ENCODE measurements around the gene ANKRD23. TPM values are rescaled to one million over a fixed set of nuclear protein-coding genes. Genes with fewer than 3 reads are reported as not detected.
A peak's percentile ranks its signal among the peaks of the same experiment; 100 is the strongest.

The ANKRD23 gene
- total and polyA plus RNA-seq, 2 of the 13 experiments (the other 11 are each of a cell fraction or from before 2014, with no cell fraction given): 1.5 to 1.6 TPM

DNA sequence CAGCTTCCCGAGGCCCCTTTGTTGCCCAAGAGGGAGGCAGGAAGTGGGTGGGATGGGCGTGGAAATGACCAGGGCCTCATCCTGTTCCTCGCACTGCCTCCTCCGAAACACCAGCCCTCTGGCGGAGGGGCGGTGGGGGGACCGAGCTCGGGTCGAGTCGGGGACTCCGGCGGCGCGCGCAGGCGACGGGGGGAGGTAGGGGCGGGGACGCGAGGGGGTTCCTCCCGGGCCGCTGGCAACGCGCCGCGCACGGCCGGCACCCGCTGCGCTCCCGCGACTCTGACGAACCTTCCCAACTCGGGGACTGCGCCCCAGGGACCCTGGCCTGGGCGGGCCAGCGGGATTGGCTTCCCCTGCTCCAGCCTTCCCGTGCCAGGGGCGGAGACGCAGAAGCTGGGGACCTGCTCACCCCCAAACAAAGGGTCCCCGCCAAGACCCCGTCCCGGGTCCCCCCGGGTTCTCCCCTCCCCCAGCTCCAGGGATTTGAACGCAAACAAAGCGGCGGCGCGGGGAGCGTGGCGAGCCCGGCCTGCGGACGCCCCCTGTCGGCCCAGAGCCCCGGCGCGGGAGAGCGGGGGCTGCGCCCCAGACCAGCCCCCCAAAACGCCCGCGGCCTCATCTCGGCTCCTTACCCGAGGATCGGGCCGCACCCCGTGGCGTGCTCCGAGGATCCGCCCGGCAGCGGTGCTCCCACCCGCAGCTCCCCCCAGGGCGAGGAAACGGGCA, 24.9 kb upstream of the ANKRD23 start (continued):
- TF ChIP-seq WIZ (CRISPR knock-in tag; IDR thresholded peaks at IDR 0.05) (no peak), ZNF672 (CRISPR knock-in tag; IDR thresholded peaks at IDR 0.05) (no peak; the same call in 1 of the 2 replicates), RFX3 (CRISPR knock-in tag; IDR thresholded peaks at IDR 0.05) (no peak), FOXA1 (IDR thresholded peaks at IDR 0.05) (no peak), FOXA1 (CRISPR knock-in tag; IDR thresholded peaks at IDR 0.05) (peak; percentile 29; the same call in 1 of the 2 replicates), DZIP1 (CRISPR knock-in tag; IDR thresholded peaks at IDR 0.05) (no peak; the same call in 1 of the 2 replicates), ZNF691 (CRISPR knock-in tag; IDR thresholded peaks at IDR 0.05; ENCODE audit: borderline replicate concordance, low read depth) (peak; percentile 89), DRAP1 (CRISPR knock-in tag; IDR thresholded peaks at IDR 0.05) (peak; percentile 89), ZNF629 (CRISPR knock-in tag; conservative IDR thresholded peaks at IDR 0.05) (no peak; the same call in 1 of the 2 replicates), SMAD9 (CRISPR knock-in tag; IDR thresholded peaks at IDR 0.05) (no peak), KDM6A (CRISPR knock-in tag; IDR thresholded peaks at IDR 0.05; ENCODE audit: low read depth) (peak; percentile 43; the same call in 1 of the 2 replicates), KDM3A (CRISPR knock-in tag; IDR thresholded peaks at IDR 0.05; ENCODE audit: low read depth) (no peak), HNF4A (CRISPR knock-in tag; IDR thresholded peaks at IDR 0.05) (peak; percentile 53; the same call in 1 of the 2 replicates), ZNF839 (CRISPR knock-in tag; IDR thresholded peaks at IDR 0.05; ENCODE audit: borderline replicate concordance) (no peak), KDM1A (CRISPR knock-in tag; IDR thresholded peaks at IDR 0.05) (no peak)
- TF ChIP-seq, protein P1, sequence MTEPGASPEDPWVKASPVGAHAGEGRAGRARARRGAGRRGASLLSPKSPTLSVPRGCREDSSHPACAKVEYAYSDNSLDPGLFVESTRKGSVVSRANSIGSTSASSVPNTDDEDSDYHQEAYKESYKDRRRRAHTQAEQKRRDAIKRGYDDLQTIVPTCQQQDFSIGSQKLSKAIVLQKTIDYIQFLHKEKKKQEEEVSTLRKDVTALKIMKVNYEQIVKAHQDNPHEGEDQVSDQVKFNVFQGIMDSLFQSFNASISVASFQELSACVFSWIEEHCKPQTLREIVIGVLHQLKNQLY (CRISPR knock-in tag; IDR thresholded peaks at IDR 0.05): peak; percentile 73; the same call in 1 of the 2 replicates
- TF ChIP-seq, protein P2, sequence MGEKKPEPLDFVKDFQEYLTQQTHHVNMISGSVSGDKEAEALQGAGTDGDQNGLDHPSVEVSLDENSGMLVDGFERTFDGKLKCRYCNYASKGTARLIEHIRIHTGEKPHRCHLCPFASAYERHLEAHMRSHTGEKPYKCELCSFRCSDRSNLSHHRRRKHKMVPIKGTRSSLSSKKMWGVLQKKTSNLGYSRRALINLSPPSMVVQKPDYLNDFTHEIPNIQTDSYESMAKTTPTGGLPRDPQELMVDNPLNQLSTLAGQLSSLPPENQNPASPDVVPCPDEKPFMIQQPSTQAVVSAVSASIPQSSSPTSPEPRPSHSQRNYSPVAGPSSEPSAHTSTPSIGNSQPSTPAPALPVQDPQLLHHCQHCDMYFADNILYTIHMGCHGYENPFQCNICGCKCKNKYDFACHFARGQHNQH (CRISPR knock-in tag; IDR thresholded peaks at IDR 0.05): peak; percentile 65; the same call in 1 of the 2 replicates
- TF ChIP-seq, protein P3, sequence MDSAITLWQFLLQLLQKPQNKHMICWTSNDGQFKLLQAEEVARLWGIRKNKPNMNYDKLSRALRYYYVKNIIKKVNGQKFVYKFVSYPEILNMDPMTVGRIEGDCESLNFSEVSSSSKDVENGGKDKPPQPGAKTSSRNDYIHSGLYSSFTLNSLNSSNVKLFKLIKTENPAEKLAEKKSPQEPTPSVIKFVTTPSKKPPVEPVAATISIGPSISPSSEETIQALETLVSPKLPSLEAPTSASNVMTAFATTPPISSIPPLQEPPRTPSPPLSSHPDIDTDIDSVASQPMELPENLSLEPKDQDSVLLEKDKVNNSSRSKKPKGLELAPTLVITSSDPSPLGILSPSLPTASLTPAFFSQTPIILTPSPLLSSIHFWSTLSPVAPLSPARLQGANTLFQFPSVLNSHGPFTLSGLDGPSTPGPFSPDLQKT (CRISPR knock-in tag; IDR thresholded peaks at IDR 0.05; ENCODE audit: borderline replicate concordance): no peak; the same call in 1 of the 2 replicates
- TF ChIP-seq, protein P4, sequence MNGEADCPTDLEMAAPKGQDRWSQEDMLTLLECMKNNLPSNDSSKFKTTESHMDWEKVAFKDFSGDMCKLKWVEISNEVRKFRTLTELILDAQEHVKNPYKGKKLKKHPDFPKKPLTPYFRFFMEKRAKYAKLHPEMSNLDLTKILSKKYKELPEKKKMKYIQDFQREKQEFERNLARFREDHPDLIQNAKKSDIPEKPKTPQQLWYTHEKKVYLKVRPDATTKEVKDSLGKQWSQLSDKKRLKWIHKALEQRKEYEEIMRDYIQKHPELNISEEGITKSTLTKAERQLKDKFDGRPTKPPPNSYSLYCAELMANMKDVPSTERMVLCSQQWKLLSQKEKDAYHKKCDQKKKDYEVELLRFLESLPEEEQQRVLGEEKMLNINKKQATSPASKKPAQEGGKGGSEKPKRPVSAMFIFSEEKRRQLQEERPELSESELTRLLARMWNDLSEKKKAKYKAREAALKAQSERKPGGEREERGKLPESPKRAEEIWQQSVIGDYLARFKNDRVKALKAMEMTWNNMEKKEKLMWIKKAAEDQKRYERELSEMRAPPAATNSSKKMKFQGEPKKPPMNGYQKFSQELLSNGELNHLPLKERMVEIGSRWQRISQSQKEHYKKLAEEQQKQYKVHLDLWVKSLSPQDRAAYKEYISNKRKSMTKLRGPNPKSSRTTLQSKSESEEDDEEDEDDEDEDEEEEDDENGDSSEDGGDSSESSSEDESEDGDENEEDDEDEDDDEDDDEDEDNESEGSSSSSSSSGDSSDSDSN (CRISPR knock-in tag; IDR thresholded peaks at IDR 0.05): peak; percentile 85

All from HepG2 (cell line).